ENCODE results near the gene GGA3.

The GGA3 gene

GRCh38 chr17:75244133-75244866, 17.1 kb downstream of the GGA3 start:
- no peak for DNase-seq

GRCh38 chr17:75242461-75243042, 18.9 kb downstream of the GGA3 start:
- DNase-seq = no peak

GRCh38 chr17:75241996-75242460, 19.4 kb downstream of the GGA3 start:
- DNase-seq = no peak

- no peak for DNase-seq
These were observed 19.9 kb downstream of the GGA3 start for GRCh38 chr17:75241502-75241901.

GRCh38 chr17:75241143-75241430, 20.3 kb downstream of the GGA3 start:
- DNase-seq = no peak

GRCh38 chr17:75240394-75241142, 20.8 kb downstream of the GGA3 start:
- DNase-seq = no peak

GRCh38 chr17:75239778-75240393, 21.5 kb downstream of the GGA3 start:
- DNase-seq = no peak

GRCh38 chr17:75239214-75239613, 22.2 kb downstream of the GGA3 start:
- DNase-seq = no peak

GRCh38 chr17:75238684-75239191, 22.7 kb downstream of the GGA3 start:
- no peak for DNase-seq

- no peak for DNase-seq
These were observed 23.3 kb downstream of the GGA3 start for GRCh38 chr17:75238020-75238580.

GRCh38 chr17:75237100-75238014, 24.0 kb downstream of the GGA3 start:
- DNase-seq = no peak

GRCh38 chr17:75232786-75233185, 28.6 kb downstream of the GGA3 start:
- DNase-seq = no peak

GRCh38 chr17:75231741-75232464, 29.5 kb downstream of the GGA3 start:
- no peak for DNase-seq

- no peak for DNase-seq
These were observed 30.3 kb downstream of the GGA3 start for GRCh38 chr17:75231071-75231470.

GRCh38 chr17:75228847-75229246, 32.6 kb downstream of the GGA3 start:
- DNase-seq = no peak

- no peak for DNase-seq
These were observed 33.1 kb downstream of the GGA3 start for GRCh38 chr17:75228305-75228704.

GRCh38 chr17:75227729-75228128, 33.7 kb downstream of the GGA3 start:
- DNase-seq = no peak

GRCh38 chr17:75225016-75225415, 36.4 kb downstream of the GGA3 start:
- DNase-seq = no peak

GRCh38 chr17:75219815-75220214, 41.6 kb downstream of the GGA3 start:
- no peak for DNase-seq

GRCh38 chr17:75218131-75218530, 43.3 kb downstream of the GGA3 start:
- no peak for DNase-seq

- DNase-seq = no peak
These were observed 52.3 kb downstream of the GGA3 start for GRCh38 chr17:75209061-75209460.

All from NCI-H2029 treated with DMSO at 0.1 percent for 48 hours (cell line).